PC-3 (cell line): ENCODE results near the gene ASB12. TPM values are rescaled to one million over a fixed set of nuclear protein-coding genes. Genes with fewer than 3 reads are reported as not detected.

Experiments used
- ATAC-seq: fragments of 200-7000 bp; cut with Tn5 transposase; 2 replicates; pipeline ENCODE4 v1.9.1; 2020; ENCODE audit warnings: mild to moderate bottlenecking, moderate library complexity
- BruUV-seq: library from RNA; stranded (reverse); fragments of 400-500 nt; replicated peaks from 2 replicates; lab custom pipeline; 2021; lab: Mats Ljungman, UMichigan
- CTCF ChIA-PET: fragments of 300-600 bp; sonication (Branson Sonifier 250); formaldehyde crosslinking; loops from one replicate; lab custom pipeline; 2022; ENCODE audit warnings: antibody characterized with exemption; lab: Charles Lee
- POLR2A ChIA-PET: fragments of 300-600 bp; sonication (Branson Sonifier 250); formaldehyde crosslinking; loops from one replicate; lab custom pipeline; 2022; ENCODE audit warnings: antibody characterized with exemption; ENCODE audit not compliant: unreplicated experiment; lab: Charles Lee
- DNase-seq: peaks from one replicate; pipeline ENCODE4 v3.0.0-alpha.2; 2015
- H2AFZ ChIP-seq: fragments of 300-600 bp; sonication (generic); 2 replicates; pipeline ENCODE4 v1.6.0; 2016; ENCODE audit warnings: antibody characterized with exemption, low read length
- H3F3A ChIP-seq: fragments of 300-600 bp; sonication (generic); one replicate; pipeline ENCODE4 v1.6.0; 2017; ENCODE audit warnings: antibody characterized with exemption, low read length, control low read depth, mild to moderate bottlenecking; ENCODE audit not compliant: unreplicated experiment
- H3K27ac ChIP-seq: fragments of 300-600 bp; sonication (generic); 2 replicates; pipeline ENCODE4 v1.5.1; 2016; ENCODE audit warnings: mild to moderate bottlenecking, low read length
- H3K27me3 ChIP-seq: fragments of 300-600 bp; sonication (generic); 2 replicates; pipeline ENCODE4 v1.6.1; 2016; ENCODE audit warnings: low read length, mixed read lengths
- H3K36me3 ChIP-seq: fragments of 300-600 bp; sonication (generic); 2 replicates; pipeline ENCODE4 v1.6.1; 2016; ENCODE audit warnings: low read depth, mixed run types, low read length, mixed read lengths
- H3K4me1 ChIP-seq: fragments of 300-600 bp; sonication (generic); 2 replicates; pipeline ENCODE4 v1.5.1; 2016; ENCODE audit warnings: low read length; ENCODE audit not compliant: insufficient read depth
- H3K4me2 ChIP-seq: fragments of 300-600 bp; sonication (generic); 2 replicates; pipeline ENCODE4 v1.6.0; 2016; ENCODE audit warnings: low read length
- H3K4me3 ChIP-seq: fragments of 300-600 bp; sonication (generic); 2 replicates; pipeline ENCODE4 v1.5.1; 2016; ENCODE audit warnings: mild to moderate bottlenecking, low read length, mixed read lengths
- H3K79me2 ChIP-seq: fragments of 300-600 bp; sonication (generic); 2 replicates; pipeline ENCODE4 v1.6.1; 2017; ENCODE audit warnings: low read length, mixed read lengths
- H3K9ac ChIP-seq: fragments of 300-600 bp; sonication (generic); 2 replicates; pipeline ENCODE4 v1.6.0; 2016; ENCODE audit warnings: mild to moderate bottlenecking, low read length
- H3K9me2 ChIP-seq: fragments of 300-600 bp; sonication (generic); replicated peaks from 2 replicates; pipeline ENCODE4 v1.6.1; 2016; ENCODE audit warnings: mixed run types, low read length, mixed read lengths
- H3K9me3 ChIP-seq: fragments of 300-600 bp; sonication (generic); 2 replicates; pipeline ENCODE4 v1.6.1; 2016; ENCODE audit warnings: low read length, mixed read lengths
- H4K20me1 ChIP-seq: fragments of 300-600 bp; sonication (generic); 2 replicates; pipeline ENCODE4 v1.6.1; 2016; ENCODE audit warnings: low read length, mixed read lengths
- CTCF ChIP-seq: fragments of 300-600 bp; sonication (generic); conservative IDR thresholded peaks from 2 replicates; pipeline ENCODE4 v1.5.1; 2017; ENCODE audit warnings: antibody characterized with exemption, low read depth, mild to moderate bottlenecking, low read length
- EZH2 ChIP-seq: fragments of 300-600 bp; sonication (generic); IDR thresholded peaks from one replicate; pipeline ENCODE4 v1.6.1; 2017; ENCODE audit warnings: antibody characterized with exemption, mild to moderate bottlenecking, low read length; ENCODE audit not compliant: unreplicated experiment
- EZH2phosphoT487 ChIP-seq: fragments of 300-600 bp; sonication (generic); IDR thresholded peaks from 2 replicates; pipeline ENCODE4 v1.6.1; 2018; ENCODE audit warnings: mild to moderate bottlenecking, antibody characterized with exemption, low read length, borderline replicate concordance
- intact Hi-C: fragments of 100-400 bp; cut with micrococcal nuclease; formaldehyde crosslinking; loops from 2 replicates; pipeline ENCODE4 v1.9.0; 2023
- total RNA-seq: library from RNA; depleted of rRNA; stranded (reverse); fragments of >200 nt; gene quantifications from 2 replicates; pipeline ENCODE4 v1.2.3, GENCODE V29; 2014

Gene ASB12
- total RNA-seq, 1 experiment from 2014 or later = not detected

- Histone ChIP-seq H3K4me2 (no peak overlapping the region), H3K4me1 (no peaks in the 10 kb centered on the region), H3K27ac (no peak overlapping the region), H2AFZ (no peak overlapping the region), H3K36me3 (no peaks in the 10 kb centered on the region), H3K9me3 (no peaks in the 10 kb centered on the region), H3K79me2 (peaks cover 1% of the 10 kb centered on the region; the same call in 1 of the 2 replicates), H3K4me3 (no peak overlapping the region), H3F3A (no peaks in the 10 kb centered on the region), H4K20me1 (no peaks in the 10 kb centered on the region), H3K9ac (no peak overlapping the region), H3K9me2 (no peaks in the 10 kb centered on the region), H3K27me3 (no peaks in the 10 kb centered on the region)
- no peak for DNase-seq
- BruUV-seq = no TSS peak
- TF ChIP-seq EZH2phosphoT487 (no peak), CTCF (no peak), EZH2 (no peak)
- intact Hi-C loops = no loop called here
- ATAC-seq = no peak
- ChIA-PET CTCF (no interaction called here), POLR2A (no interaction called here)
These were observed 32.4 kb downstream of the ASB12 start for GRCh38 chrX:64198036-64198435.

GRCh38 chrX:64196606-64197005, 33.8 kb downstream of the ASB12 start:
- ATAC-seq = no peak
- Histone ChIP-seq H3K27me3 (no peaks in the 10 kb centered on the region), H3K4me3 (no peak overlapping the region), H3K9ac (no peak overlapping the region), H3K27ac (no peak overlapping the region), H3K4me2 (no peak overlapping the region), H3F3A (no peaks in the 10 kb centered on the region), H2AFZ (no peak overlapping the region), H3K9me3 (no peaks in the 10 kb centered on the region), H4K20me1 (no peaks in the 10 kb centered on the region), H3K36me3 (no peaks in the 10 kb centered on the region), H3K9me2 (no peaks in the 10 kb centered on the region), H3K4me1 (no peaks in the 10 kb centered on the region), H3K79me2 (no peaks in the 10 kb centered on the region; the same call in 1 of the 2 replicates)
- intact Hi-C loops = no loop called here
- TF ChIP-seq CTCF (no peak), EZH2 (no peak), EZH2phosphoT487 (no peak)
- ChIA-PET CTCF (no interaction called here), POLR2A (no interaction called here)
- DNase-seq = no peak
- BruUV-seq = no TSS peak

GRCh38 chrX:64195862-64196261, 34.5 kb downstream of the ASB12 start:
- CTCF ChIA-PET = no interaction called here

More at GRCh38 chrX:64195862-64196261, 34.5 kb downstream of the ASB12 start:
- H3F3A ChIP-seq = no peaks in the 10 kb centered on the region
- H2AFZ ChIP-seq = no peak overlapping the region
- no peaks in the 10 kb centered on the region for H3K36me3 ChIP-seq
- TF ChIP-seq EZH2phosphoT487 = no peak
- no peak for TF ChIP-seq EZH2
- TF ChIP-seq CTCF = no peak
- DNase-seq (no peak), ATAC-seq (no peak)
- H3K4me1 ChIP-seq = no peaks in the 10 kb centered on the region
- POLR2A ChIA-PET = no interaction called here
- BruUV-seq = no TSS peak
- H3K9ac ChIP-seq = no peak overlapping the region
- H3K4me3 ChIP-seq = no peak overlapping the region
- H3K9me2 ChIP-seq = no peaks in the 10 kb centered on the region
- no peak overlapping the region for H3K27ac ChIP-seq
- intact Hi-C loops = no loop called here
- H3K27me3 ChIP-seq = no peaks in the 10 kb centered on the region
- no peaks in the 10 kb centered on the region for H4K20me1 ChIP-seq
- H3K79me2 ChIP-seq = no peaks in the 10 kb centered on the region
- H3K9me3 ChIP-seq = no peaks in the 10 kb centered on the region
- H3K4me2 ChIP-seq = no peak overlapping the region
